UCSD-AML1 (cell line): ENCODE measurements around the gene CHRNA9.

Source experiments
- DNase-seq: peaks from one replicate; lab custom pipeline; 2025; ENCODE audit not compliant: unreplicated experiment; lab: John Stamatoyannopoulos, UW

Gene CHRNA9

DNA sequence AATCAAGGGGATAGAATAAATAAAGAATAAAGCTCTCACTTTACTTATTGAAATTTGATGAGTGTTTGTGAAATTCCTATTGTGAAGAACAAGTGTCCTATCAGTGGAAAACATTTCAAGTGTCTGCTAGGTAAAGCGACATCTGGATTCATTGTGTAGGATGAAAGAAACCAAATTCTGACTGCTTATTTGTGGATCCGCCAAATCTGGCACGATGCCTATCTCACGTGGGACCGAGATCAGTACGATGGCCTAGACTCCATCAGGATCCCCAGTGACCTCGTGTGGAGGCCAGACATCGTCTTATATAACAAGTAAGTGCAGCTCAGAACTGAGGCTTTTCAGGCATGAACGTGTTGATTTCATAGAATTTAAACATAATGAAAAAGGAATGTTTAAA, 1.9 kb downstream of the CHRNA9 start:
- no peak for DNase-seq

DNA sequence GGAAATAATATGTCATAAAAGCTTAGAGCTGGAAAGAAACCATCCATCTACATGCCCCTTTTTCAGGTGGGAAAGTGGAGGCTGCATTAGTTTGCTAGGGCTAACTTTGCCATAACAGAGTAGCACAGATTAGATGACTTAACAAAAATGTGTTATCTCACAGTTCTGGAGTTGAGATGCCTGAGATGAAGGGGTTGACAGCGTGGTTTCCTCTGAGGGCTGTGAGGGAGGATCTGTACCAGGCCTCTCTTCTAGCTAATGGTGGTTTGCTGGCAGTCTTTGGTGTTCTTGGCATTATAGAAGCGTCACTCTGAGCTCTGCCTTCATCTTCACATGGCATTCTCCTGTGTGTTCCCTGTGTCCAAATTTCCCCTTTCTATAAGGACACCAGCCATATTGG, 2.4 kb downstream of the CHRNA9 start:
- DNase-seq: no peak

DNA sequence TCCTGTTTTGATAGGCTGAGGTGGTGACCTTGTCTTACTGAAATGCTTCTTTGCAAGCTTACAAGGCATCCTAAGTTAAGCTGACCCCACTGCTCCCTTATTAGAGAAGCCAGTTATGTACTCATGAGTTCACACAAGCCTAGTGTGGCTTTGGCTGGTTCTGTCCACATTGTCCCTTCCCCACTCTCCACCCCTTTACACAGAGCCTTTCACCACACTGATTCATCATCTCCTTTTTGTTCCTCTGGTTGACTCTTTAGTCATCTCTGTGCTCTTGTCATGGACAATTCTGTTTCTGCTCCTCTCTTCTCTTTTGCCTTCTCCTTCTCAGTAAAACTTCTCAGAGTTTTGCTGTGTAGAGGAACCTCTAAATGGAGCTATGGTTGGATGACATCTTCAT, 4.9 kb downstream of the CHRNA9 start:
- DNase-seq: no peak

DNA sequence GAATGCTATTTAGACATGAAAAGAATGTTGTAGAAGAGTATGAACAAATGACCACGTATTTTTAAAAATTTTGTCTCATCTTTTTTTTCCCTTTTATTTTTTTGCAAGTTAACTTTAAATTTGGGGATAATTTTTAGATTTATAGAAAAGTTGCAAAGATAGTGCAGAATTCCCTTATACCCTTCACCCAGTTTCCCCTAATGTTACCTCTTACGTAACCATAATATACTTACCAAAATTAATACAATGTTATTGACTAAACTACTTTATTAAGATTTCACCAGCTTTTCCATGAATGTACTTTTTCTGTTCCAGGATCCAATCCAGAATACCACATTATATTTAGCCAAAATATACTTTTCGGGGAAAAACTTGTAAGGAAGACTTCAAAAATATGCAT, 12.3 kb downstream of the CHRNA9 start:
- no peak for DNase-seq

DNA sequence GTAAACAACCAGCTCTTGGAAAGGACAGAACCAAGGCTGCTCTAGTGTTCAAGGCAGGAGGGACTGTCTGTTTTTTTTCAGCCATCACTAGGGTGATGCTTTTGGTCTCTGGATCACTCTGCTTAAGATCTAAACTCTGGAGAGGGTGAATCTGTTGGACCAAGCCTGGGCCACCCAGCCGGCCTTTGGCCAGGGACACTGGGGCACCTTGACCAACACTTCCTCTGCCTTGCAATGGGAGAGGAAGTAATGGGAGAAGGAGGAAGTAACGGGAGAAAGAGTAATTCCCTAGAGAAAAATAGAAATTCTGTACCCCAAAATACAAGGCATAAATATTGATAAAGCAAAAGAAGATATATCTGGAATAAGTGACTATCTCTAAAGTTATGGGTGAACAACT, 12.9 kb downstream of the CHRNA9 start:
- DNase-seq: no peak

DNA sequence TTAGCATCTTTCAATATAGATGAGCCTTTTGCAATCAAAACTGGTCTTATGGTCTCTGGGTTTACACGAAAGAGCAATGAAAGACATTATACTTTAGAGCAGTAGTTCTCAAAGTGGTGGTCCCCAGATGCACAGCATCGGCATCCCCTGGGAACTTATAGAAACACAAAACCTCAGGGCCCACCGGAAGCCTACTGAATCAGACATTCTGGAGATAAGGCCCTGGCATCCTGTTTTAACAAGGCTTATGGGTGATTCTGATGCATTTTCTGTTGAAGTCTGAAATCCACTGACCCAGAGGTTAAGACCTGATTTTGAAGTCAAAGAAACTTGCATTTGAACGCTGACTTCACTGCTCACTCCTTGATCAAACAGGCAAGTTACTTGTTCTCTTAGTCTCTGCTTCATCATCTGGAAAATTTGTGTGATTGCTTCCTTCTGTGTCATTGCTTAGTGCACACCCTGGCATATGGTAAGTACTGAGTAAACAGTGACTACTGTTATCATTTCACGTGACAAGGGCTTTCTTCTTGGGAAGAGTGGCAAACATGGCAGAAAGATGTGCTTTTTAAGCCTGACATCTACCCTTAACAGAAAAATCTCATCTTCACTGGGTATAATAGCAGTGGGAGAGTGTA, 14.5 kb downstream of the CHRNA9 start:
- DNase-seq: no peak

DNA sequence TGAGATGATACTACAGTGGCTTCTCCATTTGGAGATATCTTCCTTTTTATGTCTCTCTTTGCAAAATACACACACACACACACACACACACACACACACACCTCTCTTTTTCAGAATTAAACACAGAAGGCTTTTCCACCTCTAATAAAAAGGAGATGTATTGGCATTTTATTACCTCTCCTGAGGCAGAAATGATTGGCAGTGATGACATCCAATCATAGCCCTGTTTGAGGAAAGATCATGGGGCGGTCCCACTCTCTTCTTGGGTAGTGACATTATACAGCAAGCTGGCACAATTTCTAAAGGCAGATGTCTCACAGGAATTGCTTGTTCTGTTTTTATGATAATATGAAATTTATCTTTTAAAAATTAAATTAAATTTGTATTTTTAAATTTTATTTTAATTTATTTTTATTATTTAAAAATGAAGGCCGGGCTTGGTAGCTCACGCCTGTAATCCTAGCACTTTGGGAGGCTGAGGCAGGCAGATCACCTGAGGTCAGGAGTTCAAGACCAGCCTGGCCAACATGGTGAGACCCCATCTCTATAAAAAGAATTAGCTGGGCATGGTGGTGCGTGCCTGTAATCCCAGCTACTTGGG, 15.6 kb downstream of the CHRNA9 start:
- DNase-seq: no peak

DNA sequence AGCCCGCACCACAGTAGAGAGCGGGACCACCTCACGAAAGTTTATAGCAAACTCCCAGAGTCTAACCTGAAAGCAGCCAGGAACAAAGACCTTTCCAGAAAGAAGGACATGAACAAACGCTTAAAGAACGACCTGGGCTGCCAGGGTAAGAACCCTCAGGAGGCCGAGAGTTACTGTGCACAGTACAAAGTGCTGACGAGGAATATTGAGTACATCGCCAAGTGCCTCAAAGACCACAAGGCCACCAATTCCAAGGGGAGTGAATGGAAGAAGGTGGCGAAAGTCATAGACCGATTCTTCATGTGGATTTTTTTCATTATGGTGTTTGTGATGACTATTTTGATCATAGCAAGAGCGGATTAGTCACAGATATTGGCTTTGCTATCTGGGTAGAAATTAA, 19.0 kb downstream of the CHRNA9 start:
- no peak for DNase-seq

DNA sequence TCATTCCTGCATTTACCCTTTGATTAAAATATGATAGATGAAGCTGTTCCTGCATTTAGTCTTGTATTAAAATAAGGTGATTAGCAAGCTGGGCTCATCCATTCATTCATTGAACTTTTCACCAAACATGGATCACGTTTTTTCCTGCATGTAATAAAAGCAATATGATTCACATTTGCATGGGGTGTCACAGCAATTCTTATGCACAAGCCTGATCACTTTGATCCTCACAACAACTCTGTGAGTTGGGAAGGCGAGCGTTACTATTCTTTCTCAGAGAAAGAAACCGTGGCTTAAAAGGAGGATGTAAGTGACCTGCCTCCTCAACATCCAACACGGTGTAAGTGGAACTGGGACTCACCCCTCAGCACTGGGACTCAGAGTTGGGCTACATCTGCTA, 20.0 kb downstream of the CHRNA9 start:
- no peak for DNase-seq

DNA sequence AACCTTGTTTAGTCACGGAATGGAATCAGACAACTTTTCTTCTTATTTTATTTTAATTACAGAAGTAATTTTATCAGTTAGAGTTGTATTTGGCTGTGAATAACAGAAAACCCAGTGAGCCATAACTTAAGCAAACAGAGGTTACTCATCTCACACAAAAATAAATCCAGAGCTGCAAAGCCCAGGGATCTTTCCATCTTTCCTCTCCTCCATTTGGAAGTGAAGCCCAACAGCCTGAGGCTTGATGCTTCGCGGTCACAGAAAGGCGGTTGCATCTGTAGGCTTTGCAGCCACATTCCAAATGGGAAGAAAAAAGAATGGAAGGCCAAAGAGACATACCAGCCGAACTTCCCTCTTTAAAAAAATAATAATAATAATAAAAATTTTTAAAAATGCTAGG, 22.6 kb downstream of the CHRNA9 start:
- no peak for DNase-seq

DNA sequence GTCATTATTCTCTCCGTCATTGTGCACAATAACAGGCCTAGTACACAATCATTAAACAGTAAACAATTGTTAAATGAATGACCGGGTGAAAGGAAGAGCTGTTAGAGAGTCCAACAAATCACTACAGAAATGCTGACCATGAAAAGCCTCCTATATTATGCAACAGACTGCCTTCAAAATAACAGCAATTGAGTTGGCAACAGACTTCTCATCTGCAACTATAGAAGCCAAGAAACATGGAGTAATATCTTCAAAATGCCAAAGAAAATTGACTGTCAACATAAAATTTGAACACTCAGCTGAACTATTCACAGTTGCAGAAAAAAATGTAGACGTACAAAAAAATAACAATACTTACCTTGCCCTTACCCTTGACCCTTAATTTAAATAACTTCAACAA, 26.2 kb downstream of the CHRNA9 start:
- DNase-seq: no peak

DNA sequence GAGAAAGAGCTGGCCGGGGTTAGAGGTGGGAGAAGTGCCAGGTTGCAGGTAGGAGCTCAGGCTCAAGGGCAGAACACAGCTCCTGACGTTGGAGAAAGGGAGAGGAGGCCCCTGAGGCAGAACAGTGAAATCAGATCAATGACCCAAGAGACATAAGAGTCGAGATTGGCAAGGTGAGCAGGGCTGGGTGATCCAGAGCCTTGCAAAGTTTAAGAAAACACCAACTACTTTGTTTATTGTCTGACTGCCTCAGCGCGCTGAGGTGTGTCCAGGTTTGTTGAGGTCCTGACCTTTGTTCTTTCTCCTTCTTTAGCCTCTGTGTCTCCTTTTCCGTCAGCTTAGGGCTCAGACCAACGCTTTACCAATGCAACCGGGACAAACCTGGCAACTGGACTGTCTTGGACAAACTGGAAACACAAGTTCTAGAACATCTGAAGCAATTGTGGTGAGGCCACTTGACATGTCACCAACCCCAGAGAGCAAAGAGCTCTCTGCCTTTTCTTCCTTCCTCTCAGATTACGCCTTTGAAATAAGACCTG, 28.3 kb downstream of the CHRNA9 start:
- DNase-seq: no peak

DNA sequence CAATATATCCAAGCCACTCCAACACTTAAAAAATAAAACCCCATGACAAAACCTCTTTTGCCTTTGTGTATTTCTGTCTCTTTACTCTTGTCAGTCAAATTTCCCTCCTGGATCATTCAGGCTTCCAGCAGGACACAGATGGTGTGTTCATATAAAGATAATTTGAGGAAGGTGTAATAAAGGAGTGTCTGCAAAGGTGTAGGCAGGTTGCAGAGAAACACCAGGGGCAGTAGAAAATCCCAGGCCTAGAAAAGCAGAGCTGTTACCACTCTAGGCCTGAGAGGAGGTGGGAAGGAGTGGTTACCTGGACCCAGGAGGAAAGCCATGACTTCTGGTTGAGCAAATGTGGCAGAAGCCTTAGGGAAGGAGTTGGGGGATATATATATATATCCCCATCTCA, 28.8 kb downstream of the CHRNA9 start:
- no peak for DNase-seq

DNA sequence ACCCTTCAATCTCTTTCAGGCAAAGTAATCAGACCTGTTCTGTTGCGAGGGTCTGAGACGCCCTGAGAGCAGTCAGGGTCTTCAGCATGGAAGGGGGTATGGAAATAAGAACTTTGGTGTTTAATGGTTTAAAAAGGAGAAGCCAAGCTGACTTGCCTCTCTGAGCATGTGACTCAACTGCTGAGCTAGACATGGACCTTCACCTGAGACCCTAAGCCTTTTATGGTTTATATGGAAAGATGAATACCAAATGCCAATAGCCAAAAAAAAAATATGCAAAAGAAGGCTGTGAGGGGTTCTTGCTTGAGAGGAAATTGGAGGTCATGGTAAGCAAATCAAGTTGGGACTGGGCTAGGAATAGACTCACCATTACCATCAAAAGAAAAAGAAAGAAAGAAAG, 30.6 kb downstream of the CHRNA9 start:
- no peak for DNase-seq

DNA sequence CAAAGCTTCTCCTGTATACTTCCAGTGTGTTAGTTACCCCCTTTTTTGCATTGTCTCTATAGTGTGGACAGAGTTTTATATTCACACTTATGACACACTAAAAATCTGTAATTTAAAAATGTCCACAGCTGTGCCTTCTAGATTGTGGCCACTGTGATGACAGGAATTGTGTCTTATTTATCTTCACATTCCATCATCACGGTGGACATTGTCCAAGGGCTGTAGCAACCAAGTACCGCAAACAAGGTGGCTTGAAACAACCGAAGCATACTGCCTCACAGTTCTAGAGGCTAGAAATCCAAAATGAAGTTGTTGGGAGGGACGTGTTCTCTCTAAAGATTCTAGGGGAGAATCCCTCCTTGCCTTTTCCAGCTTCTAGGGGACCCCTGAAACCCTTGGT, 32.3 kb downstream of the CHRNA9 start:
- no peak for DNase-seq

DNA sequence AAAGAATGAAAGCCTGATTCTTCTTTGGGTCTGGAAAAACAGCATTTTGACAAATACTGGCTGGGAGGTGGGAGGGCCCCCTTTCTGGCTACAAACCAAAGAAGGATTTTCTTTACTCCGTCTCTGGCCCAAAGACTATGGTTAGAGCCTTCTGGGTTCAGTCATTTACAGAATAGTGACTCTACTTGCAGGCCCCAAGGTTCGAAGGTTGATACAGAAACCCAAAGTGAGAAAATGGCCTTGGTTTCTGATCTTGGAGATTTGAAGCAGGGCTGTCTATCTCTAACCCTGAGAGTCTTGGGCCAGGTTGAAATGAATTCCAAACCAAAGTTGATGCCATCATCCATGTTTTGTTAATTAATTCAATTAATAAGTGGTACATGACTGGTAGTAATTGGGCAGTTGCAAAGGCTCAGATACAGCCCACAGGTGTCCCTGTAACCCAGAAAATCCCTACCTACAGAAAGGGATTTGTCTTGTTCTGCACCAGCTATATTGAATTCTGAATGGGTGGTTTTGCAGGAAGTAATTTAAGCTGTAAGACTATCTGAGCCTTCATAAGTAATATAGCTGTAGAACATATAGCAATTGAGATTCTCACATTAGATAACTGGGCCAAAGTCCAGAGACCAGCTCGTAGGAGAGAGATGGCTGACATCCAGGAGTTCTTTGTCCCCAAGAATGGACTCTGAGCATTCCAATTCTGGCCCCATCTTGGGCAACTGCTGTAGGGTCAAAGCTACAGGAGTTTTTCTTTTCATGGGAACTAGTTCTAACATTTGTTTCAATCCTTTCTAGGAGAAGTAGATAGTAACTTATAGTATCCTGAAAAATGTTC, 34.5 kb downstream of the CHRNA9 start:
- DNase-seq: no peak

DNA sequence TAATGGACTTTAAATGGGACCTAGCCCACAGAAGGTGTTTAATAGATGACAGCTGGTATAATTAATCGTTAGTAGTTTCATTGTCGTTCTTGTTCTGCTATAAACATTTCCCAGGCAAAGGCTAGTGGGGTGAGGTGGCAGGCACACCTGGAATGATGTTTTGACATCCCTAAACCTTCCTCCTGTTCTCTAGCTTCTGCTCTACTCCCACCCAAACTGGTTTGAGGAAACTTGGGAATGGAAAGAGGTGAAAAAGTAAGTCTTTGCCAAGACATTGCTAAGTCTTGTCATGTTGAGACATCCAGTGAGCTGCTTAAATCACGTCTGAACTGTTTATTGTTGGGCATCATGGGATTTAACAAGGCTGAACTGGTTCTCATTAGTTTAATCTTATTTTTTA, 37.5 kb downstream of the CHRNA9 start:
- DNase-seq: no peak

DNA sequence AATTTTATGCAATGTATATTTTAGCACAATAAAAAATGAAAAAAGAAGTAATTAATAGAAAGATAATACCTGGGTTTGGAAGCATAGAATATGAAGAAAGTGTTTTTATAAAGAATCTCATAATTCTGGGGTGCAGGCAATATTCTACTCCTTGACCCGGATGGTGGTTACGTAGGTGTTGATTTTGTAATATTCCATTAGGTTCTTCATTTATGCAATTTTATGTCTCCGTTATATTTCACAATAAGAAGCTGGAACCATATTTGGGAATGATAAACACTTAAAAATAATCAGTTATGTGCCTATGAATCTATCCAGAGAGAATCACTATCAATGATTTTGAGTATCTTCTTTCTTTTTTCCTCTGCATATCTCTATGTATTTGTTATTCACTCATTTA, 38.5 kb downstream of the CHRNA9 start:
- DNase-seq: no peak

DNA sequence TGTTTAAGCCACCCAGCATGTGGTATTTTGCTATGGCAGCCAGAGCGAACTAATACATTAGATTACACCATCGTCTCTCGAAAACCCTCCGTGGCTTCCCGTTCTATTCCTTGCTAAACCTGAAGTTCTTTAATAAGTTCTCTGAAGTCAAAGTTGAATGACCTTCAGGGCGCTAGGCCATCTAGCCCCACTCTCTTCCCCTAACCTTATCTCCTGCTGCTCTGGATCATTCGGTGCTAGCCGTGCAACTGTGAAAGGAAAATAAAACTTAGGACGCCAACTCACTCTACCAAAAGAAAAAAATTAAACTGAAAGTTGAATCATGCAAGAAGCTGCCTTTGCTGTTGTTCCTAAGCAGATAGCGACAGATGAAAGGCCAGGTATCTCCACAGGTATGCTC, 40.0 kb downstream of the CHRNA9 start:
- DNase-seq: no peak

DNA sequence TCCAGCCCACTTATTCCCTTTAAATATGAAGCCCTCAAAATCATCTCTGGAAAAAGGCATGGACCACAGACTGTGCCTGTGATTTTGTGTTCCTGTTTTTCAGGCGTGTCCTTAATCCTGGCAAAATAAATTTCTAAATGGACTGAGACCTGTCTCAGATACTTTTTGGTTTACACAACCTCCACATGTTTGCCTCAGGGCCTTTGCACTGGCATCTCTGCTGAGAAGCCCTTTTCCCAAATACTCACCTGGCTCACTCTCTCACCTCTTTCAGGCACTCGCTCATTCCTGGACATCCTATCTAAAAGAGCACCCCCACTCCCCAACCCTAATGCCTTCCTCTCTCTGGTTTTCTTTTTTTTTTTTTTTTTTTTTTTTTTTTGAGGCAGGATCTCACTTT, 40.5 kb downstream of the CHRNA9 start:
- DNase-seq: no peak

DNA sequence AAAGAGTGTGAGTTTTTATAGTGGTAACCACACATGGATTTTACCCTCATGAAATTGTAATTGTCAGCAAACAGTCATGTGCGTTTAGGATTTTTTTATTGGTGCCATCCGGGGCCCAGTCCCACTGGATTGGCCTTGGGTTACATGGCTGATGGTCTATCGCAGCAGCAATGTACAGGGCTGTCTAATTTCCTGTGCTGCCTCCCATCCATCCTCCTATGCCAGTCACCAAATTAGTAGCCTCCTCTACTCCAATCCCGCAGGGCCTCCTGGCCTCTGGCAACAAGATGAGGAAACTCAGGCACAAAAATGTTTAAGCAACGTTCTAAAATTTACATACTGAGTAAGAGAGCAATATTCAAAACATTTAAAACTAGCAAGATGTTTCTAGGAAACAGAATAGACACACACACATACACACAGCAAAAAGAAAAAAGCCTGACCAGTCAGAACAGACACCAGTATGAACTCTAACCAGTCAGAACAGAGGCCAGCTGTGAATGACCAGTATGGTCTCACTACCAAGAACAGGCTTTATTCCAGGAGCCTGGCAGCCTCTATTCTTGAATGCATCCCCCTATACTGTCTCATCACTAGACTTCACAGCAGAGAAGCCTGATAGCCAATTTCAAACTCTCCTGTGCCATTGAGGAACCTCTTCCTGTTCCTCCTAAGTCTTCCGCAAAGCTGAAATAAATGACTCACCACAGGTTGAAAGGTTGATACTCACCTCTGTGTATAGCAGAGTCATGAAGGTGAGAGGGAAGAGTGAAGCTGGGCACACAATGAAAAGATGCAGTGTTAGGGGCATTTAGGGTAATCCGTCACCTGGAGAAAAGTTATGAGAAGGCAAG, 42.6 kb downstream of the CHRNA9 start:
- no peak for DNase-seq
